K562 (cell line): ENCODE data around the gene VWA3A. TPM values are rescaled to one million over a fixed set of nuclear protein-coding genes. Genes with fewer than 3 reads are reported as not detected.
A peak's percentile ranks its signal among the peaks of the same experiment; 100 is the strongest.

Experiments used
- CTBP1 ChIP-seq: fragments of 450-650 bp; IDR thresholded peaks from 2 replicates; pipeline ENCODE4 v1.6.1; 2016; ENCODE audit warnings: borderline replicate concordance
- L3MBTL2 ChIP-seq: fragments of 450-650 bp; IDR thresholded peaks from 2 replicates; pipeline ENCODE4 v1.6.1; 2016; ENCODE audit warnings: mild to moderate bottlenecking, moderate library complexity
- SRSF9 ChIP-seq: fragments of 200-400 bp; formaldehyde crosslinking; IDR thresholded peaks from 2 replicates; pipeline ENCODE4 v1.6.1; 2017; ENCODE audit warnings: low read depth, low read length, borderline replicate concordance
- TAF1 ChIP-seq: IDR thresholded peaks from 2 replicates; pipeline ENCODE4 v1.6.1; 2011; ENCODE audit warnings: mild to moderate bottlenecking, low read length, moderate library complexity; ENCODE audit not compliant: insufficient read depth, control insufficient read depth, severe bottlenecking; ENCODE audit errors: extremely low read depth
- TCFL5 ChIP-seq: fragments of 250-450 bp; sonication (Bioruptor Pico); conservative IDR thresholded peaks from 2 replicates; pipeline ENCODE4 v1.6.1; 2021; ENCODE audit warnings: mild to moderate bottlenecking, moderate library complexity, matching md5 sums
- ZNF512 ChIP-seq: IDR thresholded peaks from 2 replicates; pipeline ENCODE4 v1.6.1; 2016; ENCODE audit warnings: missing genetic modification characterization, missing compliant biosample characterization
- polyA plus RNA-seq, 8 experiments: library from polyadenylated mRNA; depleted of rRNA in 4 of 8; stranded (reverse) in 5 of 8; unstranded in 3 of 8; fragments of >200 nt; fragmentation: Nextera tagmentation in 2 of 8; fragmentation: Illumina TruSeq in 1 of 8; extraction: Ambion mirVana in 2 of 8; extraction: Trizol in 1 of 8; gene quantifications; 2 replicates each; pipeline versions ENCODE4 v1.2.1 to v1.2.3, GENCODE V29; 2011 to 2014; ENCODE audit warnings: inconsistent platforms in 1 of 8, missing spikeins in 1 of 8
- total RNA-seq, 7 experiments: library from RNA; depleted of rRNA in 6 of 7; stranded (reverse); fragments of >200 nt in 6 of 7; fragmentation: Illumina TruSeq in 2 of 7; extraction: Trizol in 2 of 7; gene quantifications; 2 replicates each; pipeline versions ENCODE4 v1.2.1 to v1.2.3, GENCODE V29; 2011 to 2021; ENCODE audit warnings: low replicate concordance in 1 of 7
- TF ChIP-seq, protein P1 (sequence below): sonication (generic); formaldehyde crosslinking; IDR thresholded peaks from 2 replicates; pipeline ENCODE4 v1.8.1; 2023; ENCODE audit warnings: missing genetic modification reagents, mild to moderate bottlenecking, borderline replicate concordance

The VWA3A gene
- total and polyA plus RNA-seq, 9 of the 15 experiments (the other 6 are each of a cell fraction or from before 2014, with no cell fraction given): not detected

DNA sequence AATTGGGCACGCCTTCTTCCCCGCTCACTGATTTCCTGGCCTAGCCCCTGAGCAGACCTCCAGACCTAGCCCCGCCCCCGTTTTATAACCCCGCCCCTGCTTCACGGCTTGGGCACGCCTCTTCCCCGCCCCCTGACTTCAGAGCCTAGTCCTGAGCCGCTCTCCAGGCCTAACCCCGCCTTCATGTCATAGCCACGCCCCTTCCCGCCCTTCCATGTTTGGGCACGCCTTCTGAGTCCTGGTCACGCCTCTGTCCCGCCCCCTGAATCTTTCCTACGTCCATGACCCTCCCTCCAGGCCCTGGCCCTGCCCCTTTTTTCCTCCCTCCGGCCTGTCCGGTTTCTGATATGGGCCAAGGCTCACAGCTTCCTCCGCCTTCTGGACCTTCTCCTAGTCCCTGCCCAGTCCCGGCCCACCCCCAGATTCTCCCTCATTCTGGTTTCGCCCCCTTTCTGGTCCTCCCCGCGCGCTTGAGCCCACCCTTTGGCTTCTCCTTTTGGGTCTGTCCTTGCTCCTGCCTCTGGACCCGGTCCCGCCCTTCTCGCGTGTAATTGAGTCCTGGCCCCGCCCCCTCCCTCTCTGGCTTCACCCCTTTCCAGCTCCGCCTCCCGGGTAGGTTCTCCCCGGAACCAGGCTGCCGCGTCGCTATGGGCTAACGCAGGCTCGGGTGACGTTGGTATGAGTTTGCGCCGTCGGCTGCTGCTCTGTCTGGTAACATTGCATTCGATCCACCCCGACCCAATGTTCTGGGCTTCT lies 98.6 kb downstream of the VWA3A start (continued):
- TF ChIP-seq, protein P1, sequence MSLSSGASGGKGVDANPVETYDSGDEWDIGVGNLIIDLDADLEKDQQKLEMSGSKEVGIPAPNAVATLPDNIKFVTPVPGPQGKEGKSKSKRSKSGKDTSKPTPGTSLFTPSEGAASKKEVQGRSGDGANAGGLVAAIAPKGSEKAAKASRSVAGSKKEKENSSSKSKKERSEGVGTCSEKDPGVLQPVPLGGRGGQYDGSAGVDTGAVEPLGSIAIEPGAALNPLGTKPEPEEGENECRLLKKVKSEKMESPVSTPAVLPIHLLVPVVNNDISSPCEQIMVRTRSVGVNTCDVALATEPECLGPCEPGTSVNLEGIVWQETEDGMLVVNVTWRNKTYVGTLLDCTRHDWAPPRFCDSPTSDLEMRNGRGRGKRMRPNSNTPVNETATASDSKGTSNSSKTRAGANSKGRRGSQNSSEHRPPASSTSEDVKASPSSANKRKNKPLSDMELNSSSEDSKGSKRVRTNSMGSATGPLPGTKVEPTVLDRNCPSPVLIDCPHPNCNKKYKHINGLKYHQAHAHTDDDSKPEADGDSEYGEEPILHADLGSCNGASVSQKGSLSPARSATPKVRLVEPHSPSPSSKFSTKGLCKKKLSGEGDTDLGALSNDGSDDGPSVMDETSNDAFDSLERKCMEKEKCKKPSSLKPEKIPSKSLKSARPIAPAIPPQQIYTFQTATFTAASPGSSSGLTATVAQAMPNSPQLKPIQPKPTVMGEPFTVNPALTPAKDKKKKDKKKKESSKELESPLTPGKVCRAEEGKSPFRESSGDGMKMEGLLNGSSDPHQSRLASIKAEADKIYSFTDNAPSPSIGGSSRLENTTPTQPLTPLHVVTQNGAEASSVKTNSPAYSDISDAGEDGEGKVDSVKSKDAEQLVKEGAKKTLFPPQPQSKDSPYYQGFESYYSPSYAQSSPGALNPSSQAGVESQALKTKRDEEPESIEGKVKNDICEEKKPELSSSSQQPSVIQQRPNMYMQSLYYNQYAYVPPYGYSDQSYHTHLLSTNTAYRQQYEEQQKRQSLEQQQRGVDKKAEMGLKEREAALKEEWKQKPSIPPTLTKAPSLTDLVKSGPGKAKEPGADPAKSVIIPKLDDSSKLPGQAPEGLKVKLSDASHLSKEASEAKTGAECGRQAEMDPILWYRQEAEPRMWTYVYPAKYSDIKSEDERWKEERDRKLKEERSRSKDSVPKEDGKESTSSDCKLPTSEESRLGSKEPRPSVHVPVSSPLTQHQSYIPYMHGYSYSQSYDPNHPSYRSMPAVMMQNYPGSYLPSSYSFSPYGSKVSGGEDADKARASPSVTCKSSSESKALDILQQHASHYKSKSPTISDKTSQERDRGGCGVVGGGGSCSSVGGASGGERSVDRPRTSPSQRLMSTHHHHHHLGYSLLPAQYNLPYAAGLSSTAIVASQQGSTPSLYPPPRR: 0 out of 2 replicates have a peak, but pooled peaks have one; percentile 65
- TF ChIP-seq L3MBTL2 (no peak), ZNF512 (tag) (no peak), TAF1 (peak; percentile 73), CTBP1 (peak; percentile 16; the same call in 1 of the 2 replicates), TCFL5 (CRISPR knock-in tag) (no peak), SRSF9 (no peak)
